ENCODE data around the gene LGR5. TPM values are rescaled to one million over a fixed set of nuclear protein-coding genes. Genes with fewer than 3 reads are reported as not detected.

LGR5 gene
- total RNA-seq, 1 experiment from 2014 or later = 4.5 TPM

DNA sequence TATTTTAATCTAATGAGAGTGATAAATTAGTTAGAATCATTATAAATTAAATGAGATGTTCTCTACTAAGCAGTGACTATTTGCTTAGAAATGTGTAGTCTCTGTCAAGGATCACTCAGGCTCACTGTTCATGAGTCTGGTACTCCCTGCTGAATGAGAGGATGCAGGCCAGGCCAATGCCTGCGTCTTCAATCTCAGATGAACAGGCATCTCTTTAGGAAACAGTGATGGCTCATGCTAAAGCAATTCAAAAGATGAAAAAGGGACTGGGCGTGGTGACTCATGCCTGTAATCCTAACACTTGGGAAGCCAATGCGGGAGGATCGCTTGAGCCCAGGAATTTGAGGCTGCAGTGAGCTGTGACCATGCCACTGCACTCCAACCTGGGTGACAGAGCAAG is 117.3 kb downstream of the LGR5 start:
- ChIA-PET CTCF (no interaction called here), POLR2A (ENCODE audit: low non-redundant PET) (interaction anchor here (0.6 kb wide), 1 partner anchor 169 kb away, joined by 3 read pairs; no protein-coding TSS in a partner anchor)
- intact Hi-C loops (cut with micrococcal nuclease; ENCODE audit: unreplicated experiment) = loop anchor here (10.0 kb wide), 1 partner anchor 188 kb away; no protein-coding TSS in a partner anchor
- no TSS peak for BruUV-seq (replicated peaks)
- no peak for TF ChIP-seq EZH2 (IDR thresholded peaks at IDR 0.05; ENCODE audit: borderline replicate concordance, low read depth, low read length, poor library complexity, severe bottlenecking)
- no peak for TF ChIP-seq CTCF (conservative IDR thresholded peaks at IDR 0.05; ENCODE audit: low read depth, low read length)
- no peak overlapping the region for H3K27ac ChIP-seq (ENCODE audit: low read depth, low read length, poor library complexity, severe bottlenecking)
- no peaks in the 10 kb centered on the region for H3K27me3 ChIP-seq (replicated peaks; ENCODE audit: insufficient read depth, low read depth, low read length, poor library complexity)
- H3K4me1 ChIP-seq (ENCODE audit: insufficient read depth, low read length, poor library complexity, severe bottlenecking) = peaks cover 28% of the 10 kb centered on the region
- no peaks in the 10 kb centered on the region for H3K36me3 ChIP-seq (ENCODE audit: insufficient read depth, low read length, poor library complexity, severe bottlenecking)
- H3K9me3 ChIP-seq (ENCODE audit: low read depth, low read length, poor library complexity, severe bottlenecking) = no peaks in the 10 kb centered on the region
- DNase-seq (ENCODE audit: low spot score) = peak; percentile 77
- H3K4me3 ChIP-seq (ENCODE audit: low read depth, low read length, poor library complexity, severe bottlenecking) = no peak overlapping the region

DNA sequence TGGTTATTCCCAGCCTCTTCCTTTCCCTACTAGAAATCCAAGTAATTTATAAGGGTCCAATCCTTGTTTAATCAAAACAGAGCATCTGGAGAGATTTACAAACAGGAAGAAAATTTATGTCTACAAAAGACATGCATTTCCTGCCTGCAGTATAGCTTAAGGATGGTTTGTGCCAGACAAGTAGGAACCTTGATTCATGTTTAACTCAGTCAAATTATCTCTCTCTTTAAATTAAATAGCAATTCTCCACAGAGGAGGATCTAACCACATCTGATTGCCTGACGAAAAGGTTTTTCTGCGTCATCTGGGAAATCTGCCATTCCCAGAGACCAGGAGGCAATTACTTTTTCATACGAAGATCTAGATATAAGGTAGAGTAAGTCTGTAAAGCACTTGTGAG is 118.8 kb downstream of the LGR5 start:
- CTCF ChIA-PET = no interaction called here
- Histone ChIP-seq H3K4me3 (ENCODE audit: low read depth, low read length, poor library complexity, severe bottlenecking) (no peak overlapping the region), H3K36me3 (ENCODE audit: insufficient read depth, low read length, poor library complexity, severe bottlenecking) (no peaks in the 10 kb centered on the region), H3K27ac (ENCODE audit: low read depth, low read length, poor library complexity, severe bottlenecking) (peak overlapping the region; percentile 74), H3K4me1 (ENCODE audit: insufficient read depth, low read length, poor library complexity, severe bottlenecking) (peaks cover 39% of the 10 kb centered on the region), H3K27me3 (replicated peaks; ENCODE audit: insufficient read depth, low read depth, low read length, poor library complexity) (no peaks in the 10 kb centered on the region), H3K9me3 (ENCODE audit: low read depth, low read length, poor library complexity, severe bottlenecking) (no peaks in the 10 kb centered on the region)
- BruUV-seq (replicated peaks) = no TSS peak
- TF ChIP-seq CTCF (conservative IDR thresholded peaks at IDR 0.05; ENCODE audit: low read depth, low read length) (no peak), EZH2 (IDR thresholded peaks at IDR 0.05; ENCODE audit: borderline replicate concordance, low read depth, low read length, poor library complexity, severe bottlenecking) (no peak)
- DNase-seq (ENCODE audit: low spot score) = peak; percentile 70
- intact Hi-C loops (cut with micrococcal nuclease; ENCODE audit: unreplicated experiment) = loop anchor here (10.0 kb wide), 1 partner anchor 186 kb away; no protein-coding TSS in a partner anchor
- POLR2A ChIA-PET (ENCODE audit: low non-redundant PET) = no interaction called here

- intact Hi-C loops (cut with micrococcal nuclease; ENCODE audit: unreplicated experiment) = no loop called here
- POLR2A ChIA-PET (ENCODE audit: low non-redundant PET) = no interaction called here
These were observed 123.3 kb downstream of the LGR5 start for GRCh38 chr12:71562676-71563595.

More at GRCh38 chr12:71562676-71563595, 123.3 kb downstream of the LGR5 start:
- Histone ChIP-seq H3K4me3 (ENCODE audit: low read depth, low read length, poor library complexity, severe bottlenecking) (no peak overlapping the region), H3K36me3 (ENCODE audit: insufficient read depth, low read length, poor library complexity, severe bottlenecking) (no peaks in the 10 kb centered on the region), H3K9me3 (ENCODE audit: low read depth, low read length, poor library complexity, severe bottlenecking) (no peaks in the 10 kb centered on the region), H3K4me1 (ENCODE audit: insufficient read depth, low read length, poor library complexity, severe bottlenecking) (peaks cover 26% of the 10 kb centered on the region), H3K27ac (ENCODE audit: low read depth, low read length, poor library complexity, severe bottlenecking) (no peak overlapping the region), H3K27me3 (replicated peaks; ENCODE audit: insufficient read depth, low read depth, low read length, poor library complexity) (no peaks in the 10 kb centered on the region)
- DNase-seq (ENCODE audit: low spot score) = peak; percentile 52
- BruUV-seq (replicated peaks) = no TSS peak
- TF ChIP-seq EZH2 (IDR thresholded peaks at IDR 0.05; ENCODE audit: borderline replicate concordance, low read depth, low read length, poor library complexity, severe bottlenecking) (no peak), CTCF (conservative IDR thresholded peaks at IDR 0.05; ENCODE audit: low read depth, low read length) (no peak)
- CTCF ChIA-PET = no interaction called here

All from A673 (cell line).